ENCODE measurements around the gene RNF225. TPM values are rescaled to one million over a fixed set of nuclear protein-coding genes. Genes with fewer than 3 reads are reported as not detected.
"Not testable (repeated sequence)": the region's sequence is repeated elsewhere in the genome, so short reads cannot be mapped to it uniquely, and the experiment has no call there.

Gene RNF225
- total RNA-seq, 3 donors from 2014 or later = 2.5 to 3.2 (median 2.5) TPM

DNA sequence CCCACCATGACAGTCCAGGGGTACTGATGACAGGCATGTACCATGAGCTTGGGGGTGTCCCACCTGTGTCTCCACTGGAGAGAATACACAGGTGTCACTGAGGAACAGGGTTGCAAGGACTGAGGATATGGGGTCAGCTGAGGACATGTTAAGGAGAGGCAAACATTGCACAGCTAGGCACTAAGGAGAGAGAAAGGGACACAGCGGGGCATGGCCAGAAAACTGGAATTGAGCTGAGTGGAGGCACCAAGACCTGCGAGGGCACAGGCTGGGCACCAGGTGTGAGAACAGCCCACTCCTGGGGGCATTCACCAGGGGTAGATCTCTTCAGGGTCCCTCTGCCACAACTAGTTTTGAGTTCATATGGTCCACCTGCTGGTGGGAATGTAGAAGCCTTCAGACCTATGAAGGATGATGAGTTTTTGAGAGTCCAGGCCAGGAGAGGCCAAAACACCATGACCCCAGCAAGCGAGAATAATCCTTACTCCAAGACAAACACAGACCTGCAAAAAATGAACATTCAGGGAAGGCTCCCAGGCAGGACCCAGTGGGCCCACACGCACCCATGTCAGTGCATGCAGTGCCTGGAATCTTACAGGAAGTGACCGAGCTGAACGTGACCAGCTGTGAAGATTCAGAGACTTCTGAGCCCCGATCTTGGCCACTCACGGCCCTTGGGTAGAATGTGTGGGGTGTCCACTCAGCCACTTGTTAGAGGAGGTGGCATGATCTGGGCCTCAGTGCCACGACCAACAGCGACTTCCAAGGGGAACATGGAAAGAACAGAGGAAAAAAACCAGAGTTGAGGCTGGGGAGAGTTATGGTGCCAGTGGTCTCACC lies 11.6 kb downstream of the RNF225 start:
- Mint-ChIP-seq H3K9me3 (no peaks in the 10 kb centered on the region), H3K27me3 (ENCODE audit: low read depth) (no peaks in the 10 kb centered on the region), H3K4me3 (peak overlapping the region; percentile 88), H3K36me3 (ENCODE audit: insufficient read depth) (no peaks in the 10 kb centered on the region), H3K4me1 (ENCODE audit: low read depth) (peaks cover 26% of the 10 kb centered on the region)
- no peak for ATAC-seq
- no peak for DNase-seq

DNA sequence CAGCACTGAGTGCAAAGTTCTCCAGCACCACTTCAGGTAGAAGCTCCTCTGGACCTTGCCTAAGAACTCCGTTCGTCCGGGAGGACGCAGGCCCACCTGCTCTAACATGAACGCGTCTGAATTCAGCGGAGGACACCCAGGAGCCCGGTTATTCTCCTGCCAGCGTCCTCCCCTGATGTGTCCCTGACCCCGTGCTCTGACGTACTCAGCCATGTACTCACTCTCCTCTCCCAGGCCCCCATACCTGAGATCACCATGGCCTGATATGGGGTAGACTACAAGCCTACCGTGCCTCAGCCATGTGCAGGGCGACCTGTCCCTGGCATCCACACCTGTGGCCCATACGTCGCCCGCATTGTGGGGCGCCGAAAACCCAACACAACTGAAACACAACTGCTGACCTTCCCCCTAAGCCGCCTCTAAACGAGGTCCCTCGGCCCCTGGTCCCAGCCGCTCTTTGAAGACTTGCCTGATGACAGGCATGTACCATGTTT lies 12.2 kb downstream of the RNF225 start:
- ATAC-seq (peak; percentile 4 to 8), DNase-seq (no peak)
- Mint-ChIP-seq H3K27me3 (ENCODE audit: low read depth) (no peaks in the 10 kb centered on the region), H3K36me3 (ENCODE audit: insufficient read depth) (peaks cover 4% of the 10 kb centered on the region), H3K9me3 (no peaks in the 10 kb centered on the region), H3K4me3 (peak overlapping the region; percentile 88), H3K4me1 (ENCODE audit: low read depth) (peaks cover 26% of the 10 kb centered on the region)

DNA sequence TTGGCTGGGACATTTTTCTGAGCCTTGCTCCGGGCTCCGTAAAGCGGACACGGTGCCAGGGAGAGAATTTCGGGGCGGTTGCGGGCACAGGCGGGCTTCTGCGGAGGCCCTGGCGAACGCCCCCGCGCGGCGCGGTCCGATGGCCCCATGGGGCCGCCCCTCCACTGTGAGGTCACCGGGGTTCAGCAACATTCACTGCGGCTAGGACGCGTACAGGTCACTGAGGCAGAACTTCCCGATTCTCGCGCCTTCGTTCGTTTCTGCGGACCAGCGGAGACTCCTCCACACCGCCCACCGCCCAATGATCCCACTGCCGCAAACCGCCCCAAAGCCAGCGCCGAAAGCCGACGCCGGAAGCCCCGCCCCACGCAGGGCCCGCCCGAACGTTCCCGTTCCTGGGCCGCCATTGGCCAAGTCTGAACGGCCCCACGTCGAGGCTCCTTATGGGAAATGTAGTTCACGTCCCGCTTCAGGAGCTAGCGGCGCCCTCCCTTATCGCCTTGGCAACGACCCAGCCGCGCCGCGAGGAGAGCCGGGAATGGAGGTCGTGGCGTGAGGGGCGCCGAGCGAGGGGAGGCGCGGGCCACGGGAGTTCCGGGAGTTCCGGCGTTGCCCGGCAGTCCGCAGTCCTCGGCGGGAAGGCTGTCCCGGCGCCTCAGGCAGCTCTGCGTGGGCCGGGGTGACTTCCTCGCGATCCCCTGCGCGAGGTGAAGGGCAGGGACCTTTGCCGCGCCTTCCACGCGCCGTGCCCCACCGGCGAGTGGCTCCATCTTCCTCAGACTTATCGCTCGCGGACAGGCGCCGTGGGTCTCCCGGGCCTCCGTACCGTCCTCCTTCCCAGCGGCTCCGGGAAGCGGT lies 12.9 kb downstream of the RNF225 start, which contains the start of gene ZNF584:
Gene ZNF584 (plus strand): TSS at position 498 of the 858 bp plus-strand sequence. CDS start 499 bp downstream, outside the sequence.
- ATAC-seq = peak; percentile 98
- peak within 1 kb of the TSS; percentile 88 for H3K4me3 Mint-ChIP-seq
- H3K4me1 Mint-ChIP-seq (ENCODE audit: low read depth) = peaks cover 26% of the 10 kb centered on the region
- no peaks in the 10 kb centered on the region for H3K27me3 Mint-ChIP-seq (ENCODE audit: low read depth)
- DNase-seq = peak; percentile 93
- H3K36me3 Mint-ChIP-seq (ENCODE audit: insufficient read depth) = peaks cover 6% of the 10 kb centered on the region
- H3K9me3 Mint-ChIP-seq = no peaks in the 10 kb centered on the region

DNA sequence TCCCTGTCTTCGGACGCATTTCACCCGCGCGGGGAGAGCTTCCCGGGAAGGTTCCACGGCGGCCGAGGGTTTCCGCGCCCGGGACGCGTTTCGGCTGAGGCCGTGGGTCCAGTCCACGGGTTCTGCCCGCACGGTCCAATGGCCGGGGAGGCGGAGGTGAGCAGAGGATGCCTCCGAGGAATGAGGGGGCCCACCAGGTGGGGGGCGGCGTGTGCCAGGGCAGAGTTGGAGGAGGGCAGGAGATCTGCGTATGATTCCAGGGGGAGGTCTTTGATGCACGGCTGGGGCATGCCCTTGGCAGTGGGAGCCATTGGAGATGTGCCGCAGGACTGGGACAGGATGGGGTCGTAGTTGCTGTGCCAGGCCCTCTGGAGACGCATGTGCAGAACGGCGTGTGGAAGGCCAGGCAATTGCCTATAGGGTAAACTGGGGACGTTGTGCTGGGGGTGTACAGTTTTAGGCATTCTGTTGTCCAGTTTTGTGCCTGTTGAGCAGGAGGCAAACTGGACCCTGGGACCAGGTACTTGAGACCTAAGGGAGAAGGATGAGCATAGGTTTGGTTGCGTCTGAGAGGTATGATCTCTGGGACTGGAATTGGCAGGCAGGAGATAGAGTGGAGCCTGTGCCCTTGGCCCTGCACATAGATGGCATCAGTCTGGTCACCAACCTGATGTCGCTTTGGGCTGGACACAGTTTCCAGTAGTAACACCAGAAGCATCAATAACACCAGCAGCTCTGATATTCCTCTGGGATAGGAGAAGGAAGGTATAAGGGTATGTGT lies 13.7 kb downstream of the RNF225 start:
- no peaks in the 10 kb centered on the region for H3K27me3 Mint-ChIP-seq (ENCODE audit: low read depth)
- ATAC-seq = peak; percentile 7 to 14
- peaks cover 26% of the 10 kb centered on the region for H3K4me1 Mint-ChIP-seq (ENCODE audit: low read depth)
- peaks cover 6% of the 10 kb centered on the region for H3K36me3 Mint-ChIP-seq (ENCODE audit: insufficient read depth)
- no peak for DNase-seq
- no peaks in the 10 kb centered on the region for H3K9me3 Mint-ChIP-seq
- peak overlapping the region; percentile 88 for H3K4me3 Mint-ChIP-seq

DNA sequence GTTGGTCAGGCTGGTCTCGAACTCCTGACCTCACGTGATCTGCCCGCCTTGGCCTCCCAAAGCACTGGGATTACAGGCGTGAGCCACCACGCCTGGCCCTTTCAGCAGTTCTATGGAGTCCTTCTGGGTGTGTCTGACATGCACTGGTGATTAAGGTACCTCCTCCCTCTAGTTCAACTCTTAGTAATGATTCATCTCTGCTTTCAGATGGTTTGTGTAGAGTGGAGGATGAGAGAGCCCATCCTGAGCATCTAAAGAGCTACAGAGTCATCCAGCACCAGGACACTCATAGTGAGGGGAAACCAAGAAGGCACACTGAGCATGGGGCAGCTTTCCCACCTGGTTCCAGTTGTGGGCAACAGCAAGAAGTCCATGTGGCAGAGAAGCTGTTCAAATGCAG lies 21.1 kb downstream of the RNF225 start:
- Mint-ChIP-seq H3K27me3 (ENCODE audit: low read depth) (no peaks in the 10 kb centered on the region), H3K4me1 (ENCODE audit: low read depth) (no peaks in the 10 kb centered on the region), H3K9me3 (no peaks in the 10 kb centered on the region), H3K4me3 (no peak overlapping the region), H3K36me3 (ENCODE audit: insufficient read depth) (peaks cover 37% of the 10 kb centered on the region)
- ATAC-seq = no peak
- DNase-seq = no peak

DNA sequence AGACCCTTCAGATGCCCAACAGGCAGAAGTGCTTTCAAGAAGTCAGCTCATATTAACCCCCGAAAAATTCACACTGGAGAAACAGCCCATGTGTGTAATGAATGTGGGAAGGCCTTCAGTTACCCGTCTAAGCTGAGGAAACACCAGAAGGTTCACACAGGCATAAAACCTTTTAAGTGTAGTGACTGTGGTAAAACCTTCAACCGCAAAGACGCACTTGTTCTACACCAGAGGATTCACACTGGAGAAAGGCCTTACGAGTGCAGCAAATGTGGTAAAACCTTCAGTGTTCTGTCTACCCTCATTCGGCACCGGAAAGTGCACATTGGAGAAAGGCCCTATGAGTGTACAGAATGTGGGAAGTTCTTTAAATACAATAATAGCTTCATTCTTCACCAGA lies 21.6 kb downstream of the RNF225 start:
- ATAC-seq = no peak
- no peak for DNase-seq
- H3K4me3 Mint-ChIP-seq = no peak overlapping the region
- no peaks in the 10 kb centered on the region for H3K27me3 Mint-ChIP-seq (ENCODE audit: low read depth)
- H3K4me1 Mint-ChIP-seq (ENCODE audit: low read depth) = no peaks in the 10 kb centered on the region
- peaks cover 37% of the 10 kb centered on the region for H3K36me3 Mint-ChIP-seq (ENCODE audit: insufficient read depth)
- no peaks in the 10 kb centered on the region for H3K9me3 Mint-ChIP-seq

DNA sequence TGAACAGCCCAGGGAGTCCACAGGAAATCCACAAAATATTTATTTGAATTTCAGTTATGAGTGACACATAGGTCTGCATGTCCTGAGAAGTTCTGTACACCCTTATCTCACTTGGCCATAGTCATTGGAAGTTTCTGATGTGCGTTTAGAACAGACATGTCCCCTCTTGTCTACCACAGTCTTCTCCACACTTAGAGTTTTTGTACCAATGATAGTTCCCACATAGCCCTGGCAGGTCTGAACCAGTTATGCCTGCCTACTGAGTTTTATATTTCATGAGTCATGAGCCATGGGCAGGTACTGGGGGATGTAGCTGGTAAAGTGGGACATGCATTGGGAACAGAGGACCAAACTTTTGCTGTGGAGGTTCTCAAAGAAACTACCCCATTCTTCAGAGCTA lies 33.2 kb downstream of the RNF225 start:
- Mint-ChIP-seq H3K4me1 (ENCODE audit: low read depth) (no peaks in the 10 kb centered on the region), H3K36me3 (ENCODE audit: insufficient read depth) (peaks cover 12% of the 10 kb centered on the region), H3K9me3 (peaks cover 45% of the 10 kb centered on the region), H3K27me3 (ENCODE audit: low read depth) (no peaks in the 10 kb centered on the region), H3K4me3 (no peak overlapping the region)
- DNase-seq (no peak), ATAC-seq (no peak)

DNA sequence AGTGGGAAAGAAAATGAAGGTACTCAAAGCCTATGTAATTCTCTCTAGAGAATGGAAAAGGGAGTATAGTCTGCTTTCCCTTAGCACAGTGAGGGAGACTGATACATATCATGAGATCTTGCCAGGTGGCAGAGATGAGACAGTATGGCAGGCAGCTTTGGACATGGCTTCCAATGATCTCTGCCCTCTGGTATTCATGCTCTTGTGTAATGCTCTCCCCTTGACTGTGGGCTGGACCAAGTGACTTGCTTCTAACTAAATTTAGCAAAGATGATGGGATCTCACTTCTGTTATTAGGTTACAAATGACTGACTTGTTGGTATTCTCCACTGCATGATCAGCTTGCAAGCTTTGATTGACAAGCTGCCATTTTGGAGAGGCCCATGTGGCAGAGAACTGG lies 34.3 kb downstream of the RNF225 start:
- H3K4me1 Mint-ChIP-seq (ENCODE audit: low read depth) = no peaks in the 10 kb centered on the region
- DNase-seq = no peak
- ATAC-seq = no peak
- H3K36me3 Mint-ChIP-seq (ENCODE audit: insufficient read depth) = peaks cover 22% of the 10 kb centered on the region
- H3K9me3 Mint-ChIP-seq = peaks cover 50% of the 10 kb centered on the region
- H3K4me3 Mint-ChIP-seq = no peak overlapping the region
- no peaks in the 10 kb centered on the region for H3K27me3 Mint-ChIP-seq (ENCODE audit: low read depth)

DNA sequence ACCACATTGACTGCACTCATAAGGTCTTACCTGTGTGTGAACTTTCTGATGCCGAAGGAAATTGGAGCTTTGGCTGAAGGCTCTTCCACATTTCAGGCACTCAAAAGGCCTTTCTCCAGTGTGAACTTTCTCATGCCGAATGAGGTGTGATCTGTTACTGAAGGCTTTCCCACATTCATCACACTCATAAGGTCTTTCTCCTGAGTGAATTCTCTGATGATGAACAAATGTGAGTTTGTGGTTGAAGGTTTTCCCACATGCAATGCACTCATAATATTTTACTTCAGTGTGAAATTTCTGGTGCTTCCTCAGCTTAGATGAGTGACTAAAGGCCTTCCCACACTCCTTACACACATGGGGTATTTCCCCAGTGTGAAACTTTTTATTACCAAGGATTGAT lies 38.8 kb downstream of the RNF225 start:
- H3K9me3 Mint-ChIP-seq = peaks cover 47% of the 10 kb centered on the region
- H3K4me3 Mint-ChIP-seq = no peak overlapping the region

DNA sequence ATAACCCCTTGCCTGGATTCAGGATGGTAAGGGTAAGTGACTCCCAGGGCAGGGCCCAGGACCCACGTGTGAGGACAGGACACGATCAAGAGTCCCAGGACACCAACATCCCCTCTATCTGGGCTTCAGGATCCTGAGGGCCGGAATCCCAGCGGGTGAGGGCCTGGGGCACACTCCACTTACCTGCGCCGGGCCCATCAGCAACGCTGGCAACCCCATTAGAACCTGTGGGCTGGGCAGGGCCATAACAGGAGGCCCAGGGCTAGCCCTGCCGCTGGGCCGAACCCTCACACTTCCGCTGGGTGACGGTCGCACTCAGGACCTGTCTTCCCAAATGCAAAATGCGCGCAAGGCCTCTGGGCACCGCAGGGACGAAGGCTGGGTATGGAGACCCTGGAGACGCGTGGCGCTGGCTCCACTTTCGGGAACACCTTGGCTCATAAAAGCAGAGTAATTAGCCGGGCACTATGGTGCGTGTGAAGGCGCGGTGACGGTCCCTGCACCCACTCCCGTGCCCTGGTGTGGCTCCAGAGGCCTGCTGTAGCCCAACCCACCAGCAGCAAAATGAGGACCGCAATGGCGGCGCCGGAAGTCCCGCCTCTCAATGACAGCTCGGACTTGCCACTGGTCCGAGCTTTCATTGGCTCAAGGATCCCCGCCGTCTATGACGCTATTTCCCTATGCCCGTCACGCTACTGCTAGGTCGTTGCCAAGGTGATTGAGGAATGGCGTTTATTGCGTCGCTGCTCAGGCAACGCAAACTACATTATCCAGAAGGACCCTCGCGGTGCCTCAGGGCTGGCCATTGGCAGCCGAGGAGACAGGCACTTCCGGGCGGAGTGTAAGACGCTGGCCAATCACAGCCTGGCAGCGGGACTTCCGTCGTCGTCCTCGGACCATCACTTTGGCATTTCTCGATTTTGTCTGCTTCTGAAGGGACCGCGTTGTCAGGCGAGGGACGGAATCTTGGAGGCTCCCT lies 44.4 kb downstream of the RNF225 start, which contains the start of gene ZNF132:
Gene ZNF132 (minus strand): TSS at position 578 of the 979 bp plus-strand sequence. CDS start 332 bp downstream, at position 246.
- DNase-seq = peak; percentile 90
- peaks cover 35% of the 10 kb centered on the region for H3K9me3 Mint-ChIP-seq
- H3K27me3 Mint-ChIP-seq (ENCODE audit: low read depth) = no peaks in the 10 kb centered on the region
- peaks cover 28% of the 10 kb centered on the region for H3K4me1 Mint-ChIP-seq (ENCODE audit: low read depth)
- H3K36me3 Mint-ChIP-seq (ENCODE audit: insufficient read depth) = peaks cover 42% of the 10 kb centered on the region
- peak within 1 kb of the TSS; percentile 94 for H3K4me3 Mint-ChIP-seq
- peak; percentile 99 to 100 for ATAC-seq

More for the DNA sequence above, 38.8 kb downstream of the RNF225 start:
- Mint-ChIP-seq H3K27me3 (ENCODE audit: low read depth) (no peaks in the 10 kb centered on the region), H3K4me1 (ENCODE audit: low read depth) (peaks cover 7% of the 10 kb centered on the region), H3K36me3 (ENCODE audit: insufficient read depth) (peaks cover 57% of the 10 kb centered on the region)
- DNase-seq (no peak), ATAC-seq (no peak)

DNA sequence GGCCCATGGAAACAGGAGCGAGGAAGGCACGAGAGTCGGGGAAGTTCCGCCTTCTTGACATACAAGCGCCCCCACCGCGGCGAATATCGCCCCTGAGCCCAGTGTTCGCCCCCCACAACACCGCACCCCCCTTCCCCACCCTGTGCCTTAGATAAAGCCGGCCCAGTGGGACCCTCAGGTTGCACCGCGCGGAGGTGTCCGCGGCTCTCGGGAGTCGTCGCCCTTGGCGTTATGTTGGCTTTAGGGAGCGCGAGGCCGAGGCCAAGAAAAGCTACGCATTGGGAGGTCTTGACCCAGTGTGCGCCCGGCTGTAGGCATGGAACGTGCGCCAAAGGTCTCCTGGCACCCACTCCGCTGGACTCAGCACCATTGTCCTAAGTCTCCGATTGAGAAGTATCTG lies 45.1 kb downstream of the RNF225 start:
- peaks cover 28% of the 10 kb centered on the region for H3K4me1 Mint-ChIP-seq (ENCODE audit: low read depth)
- H3K9me3 Mint-ChIP-seq = peaks cover 29% of the 10 kb centered on the region
- peaks cover 36% of the 10 kb centered on the region for H3K36me3 Mint-ChIP-seq (ENCODE audit: insufficient read depth)
- DNase-seq (no peak), ATAC-seq (no peak)
- H3K27me3 Mint-ChIP-seq (ENCODE audit: low read depth) = no peaks in the 10 kb centered on the region
- H3K4me3 Mint-ChIP-seq = peak overlapping the region; percentile 94

DNA sequence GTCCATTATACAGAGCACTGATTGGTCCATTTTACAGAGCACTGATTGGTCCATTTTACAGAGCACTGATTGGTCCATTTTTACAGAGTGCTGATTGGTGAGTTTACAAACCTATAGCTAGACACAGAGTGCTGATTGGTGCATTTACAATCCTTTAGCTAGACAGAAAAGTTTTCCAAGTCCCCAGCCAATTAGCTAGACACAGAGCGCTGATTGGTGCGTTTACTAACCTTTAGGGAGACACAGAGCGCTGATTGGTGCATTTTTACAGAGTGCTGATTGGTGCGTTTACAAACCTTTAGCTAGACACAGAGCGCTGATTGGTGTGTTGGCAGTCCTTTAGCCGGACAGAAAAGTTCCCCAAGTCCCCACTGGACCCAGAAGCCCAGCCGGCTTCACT lies 47.5 kb downstream of the RNF225 start:
- peaks cover 12% of the 10 kb centered on the region for H3K36me3 Mint-ChIP-seq (ENCODE audit: insufficient read depth)
- peaks cover 24% of the 10 kb centered on the region for H3K9me3 Mint-ChIP-seq
- not testable (repeated sequence) for ATAC-seq, H3K4me3 Mint-ChIP-seq, DNase-seq
- peaks cover 28% of the 10 kb centered on the region for H3K4me1 Mint-ChIP-seq (ENCODE audit: low read depth)
- H3K27me3 Mint-ChIP-seq (ENCODE audit: low read depth) = peaks cover 14% of the 10 kb centered on the region

Measured in activated T-cell treated with anti-CD3 and anti-CD28 coated beads, Interleukin-2, amount 50 U/mL, for 4 hours (primary cell).